GM19438 (cell line): ENCODE measurements around the gene PHKB.

Experiments used
- ATAC-seq: cut with Tn5 transposase; IDR thresholded peaks from one replicate; pipeline ENCODE4 v1.9.1; 2021; ENCODE audit warnings: low read depth; ENCODE audit not compliant: unreplicated experiment

PHKB gene

DNA sequence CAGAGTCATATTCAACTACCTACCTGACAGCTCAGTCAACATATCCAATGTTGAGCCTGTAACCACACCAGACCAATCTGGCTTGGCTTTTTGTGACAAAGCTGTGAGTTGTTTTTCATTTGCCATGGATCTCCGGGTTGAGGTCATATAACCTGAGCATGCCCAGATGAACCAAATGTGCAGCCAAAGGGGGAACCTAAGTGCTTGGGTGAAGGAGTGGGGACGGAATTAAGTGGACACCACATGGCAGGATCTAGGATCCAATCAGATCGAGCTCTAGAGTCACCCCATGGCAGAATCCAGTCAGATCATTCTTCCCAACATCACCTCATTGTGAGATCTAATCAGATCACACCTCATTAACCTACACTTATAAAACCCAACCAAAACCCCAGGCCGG is 258.6 kb downstream of the PHKB start:
- ATAC-seq, result no peak

DNA sequence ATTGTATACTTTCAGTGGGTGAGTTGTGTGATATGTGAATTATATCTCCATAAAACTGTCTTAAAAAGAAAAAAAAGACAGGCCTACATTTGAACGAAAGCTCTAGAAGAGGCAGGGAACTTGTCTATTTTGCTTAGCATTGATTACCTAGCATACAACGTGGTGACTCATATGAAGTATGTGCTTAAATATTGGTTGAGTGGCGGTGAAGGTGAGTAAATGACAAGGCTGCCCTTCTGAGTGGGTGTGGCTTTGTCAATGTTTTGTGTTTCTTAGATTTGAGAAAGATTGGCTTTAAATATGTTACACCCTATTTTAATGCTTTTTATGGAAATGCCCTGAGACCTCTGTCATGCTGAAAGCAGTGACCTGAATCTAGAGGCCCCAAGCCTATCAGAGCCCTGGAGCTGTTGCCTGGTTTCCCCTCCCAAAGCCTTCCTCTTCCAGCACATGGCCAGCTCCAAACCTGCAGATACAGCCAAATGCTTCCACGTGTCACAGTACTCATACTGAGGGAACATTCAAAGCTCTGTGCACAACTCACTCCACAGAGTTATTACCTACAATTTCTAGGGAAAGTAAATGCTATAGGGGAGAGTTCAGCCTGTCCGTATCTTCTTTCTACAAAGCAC is 260.0 kb downstream of the PHKB start:
- ATAC-seq, result no peak

DNA sequence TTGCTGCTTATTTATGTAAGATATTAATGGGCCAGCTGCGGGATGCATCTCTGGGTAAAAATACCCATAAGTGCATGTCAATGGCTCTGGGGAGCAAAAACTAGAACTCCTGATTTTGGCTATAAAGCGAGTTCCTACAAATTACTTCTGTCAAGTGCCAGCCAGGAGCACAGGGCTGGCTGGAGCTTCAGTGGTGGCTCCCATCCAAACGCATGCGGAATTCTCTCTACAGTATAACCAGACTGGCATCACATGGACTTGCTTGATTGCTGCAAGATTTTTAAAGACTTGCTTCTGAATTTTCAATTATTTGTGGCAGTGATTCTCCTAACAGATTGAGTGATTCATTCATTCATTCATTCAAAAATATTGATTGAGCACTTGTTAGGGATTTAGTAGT is 260.9 kb downstream of the PHKB start:
- ATAC-seq, result no peak

DNA sequence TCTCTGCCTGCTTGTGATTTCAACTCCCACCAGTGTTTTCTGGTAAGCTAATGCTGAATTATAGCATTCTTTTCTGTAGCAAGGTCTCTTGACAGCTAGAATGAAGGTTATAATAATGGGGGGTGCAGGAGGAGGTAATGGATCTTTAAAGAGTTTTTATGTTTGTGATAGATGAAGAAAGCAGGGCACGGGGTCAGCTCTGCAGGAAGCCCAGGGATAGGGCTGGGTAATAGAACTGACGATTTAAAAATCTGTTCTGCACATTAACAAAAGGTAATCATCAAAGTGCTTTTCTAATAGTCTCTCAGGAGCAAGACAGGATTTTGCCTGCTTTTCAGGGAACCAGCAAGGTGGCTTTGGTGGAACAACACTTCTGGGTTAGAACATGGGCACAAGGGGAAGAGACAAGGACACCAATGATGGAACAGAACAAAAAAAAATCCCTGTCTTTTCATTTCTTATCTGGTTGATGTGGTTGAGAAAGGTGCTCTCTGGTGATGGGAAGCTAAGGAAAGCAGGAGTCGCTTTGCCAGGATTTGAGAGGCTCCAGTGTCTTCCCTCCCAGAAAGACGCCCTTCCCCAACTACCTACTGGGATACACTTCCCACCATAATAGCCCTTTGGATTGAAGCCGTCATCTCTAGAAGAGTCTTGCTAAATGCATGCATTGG is 263.1 kb downstream of the PHKB start:
- ATAC-seq, result no peak

DNA sequence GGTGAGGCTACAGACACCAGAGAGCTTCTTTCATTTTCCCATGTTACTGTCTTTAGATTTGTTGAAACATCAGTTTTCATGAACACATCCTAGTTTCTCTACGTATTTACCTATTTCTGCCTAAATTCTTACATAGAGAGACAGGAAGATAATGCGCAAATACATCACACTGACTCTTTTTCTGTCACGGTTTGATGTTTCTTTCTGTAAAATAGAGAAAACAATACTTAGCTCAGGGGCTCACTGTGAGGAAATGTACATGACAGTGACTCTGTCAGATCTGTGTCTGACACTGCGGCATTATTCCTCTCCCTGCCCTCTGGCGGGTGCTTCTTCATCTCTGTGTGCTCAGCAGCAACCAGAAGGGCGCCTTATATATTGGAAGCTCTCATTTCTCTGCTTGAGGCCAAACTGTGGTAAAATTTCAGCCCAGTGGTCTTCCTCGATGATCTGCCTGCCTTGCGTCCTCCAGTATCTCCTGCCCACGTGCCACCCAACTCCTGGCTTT is 264.1 kb downstream of the PHKB start:
- ATAC-seq, result no peak

DNA sequence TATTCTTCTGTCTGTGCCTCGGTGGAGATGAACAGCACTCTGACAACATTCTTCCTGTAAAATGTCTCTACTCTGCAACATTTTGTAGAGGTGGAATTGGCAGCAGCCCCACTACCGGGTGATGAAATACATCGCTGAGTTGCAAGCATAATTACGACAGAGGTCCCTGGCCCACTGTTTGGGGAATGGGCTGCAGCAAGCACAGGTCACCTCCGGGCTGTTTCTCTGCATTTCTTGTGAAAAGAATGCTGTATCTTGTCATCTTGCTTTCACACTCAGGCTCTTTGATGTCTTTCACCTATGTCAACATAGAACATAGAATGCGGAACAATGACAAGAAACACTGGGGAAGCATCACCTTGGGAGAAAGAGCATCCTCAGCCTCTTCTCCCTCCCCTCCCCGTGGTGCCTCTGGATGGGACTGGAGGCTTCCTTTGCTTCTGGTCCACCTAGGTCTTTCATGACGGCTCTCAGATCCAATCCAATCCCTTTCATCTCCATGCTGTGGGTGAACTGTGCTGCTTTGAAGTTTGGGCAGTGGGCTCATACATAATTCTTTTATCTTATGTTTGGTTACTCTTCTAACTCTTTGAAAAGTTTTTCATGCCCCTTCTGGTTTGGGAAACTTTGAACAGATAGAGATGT is 265.0 kb downstream of the PHKB start:
- no peak for ATAC-seq

DNA sequence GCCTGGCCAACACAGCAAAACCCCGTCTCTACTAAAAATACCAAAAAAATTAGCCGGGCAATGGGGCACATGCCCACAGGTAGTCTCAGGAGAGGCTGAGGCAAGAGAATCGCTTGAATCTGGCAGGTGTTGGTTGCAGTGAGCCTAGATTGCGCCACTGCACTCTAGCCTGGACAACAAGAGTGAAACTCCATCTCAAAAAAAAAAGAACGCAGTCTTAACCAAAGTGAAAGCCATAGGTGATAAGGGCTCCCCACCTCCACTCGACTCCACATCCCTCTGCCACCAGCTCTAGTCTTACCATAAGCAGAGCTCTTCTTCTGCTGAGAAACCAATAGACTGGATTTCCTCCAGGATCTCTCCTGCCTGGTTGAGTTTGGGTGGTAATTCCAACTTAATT is 266.0 kb downstream of the PHKB start:
- no peak for ATAC-seq

DNA sequence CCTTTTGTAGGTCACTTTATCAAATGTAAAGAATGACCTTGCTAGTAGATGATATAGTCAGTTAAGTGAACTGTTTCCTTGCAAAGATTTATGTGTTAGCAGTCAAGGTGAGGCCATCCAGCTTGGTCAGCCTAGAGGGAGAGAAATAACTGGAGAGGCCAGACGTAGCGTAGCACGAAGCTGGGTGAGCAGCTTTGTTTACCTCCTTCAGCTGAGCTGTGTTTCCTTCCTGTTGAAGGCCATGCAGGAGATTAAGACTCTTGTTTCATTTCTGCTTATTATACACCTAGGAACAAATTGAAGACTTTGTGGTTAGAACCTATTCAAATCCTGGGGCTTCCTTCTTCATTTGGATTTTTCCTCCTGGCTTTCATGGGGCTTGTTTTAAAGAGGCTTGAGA is 267.1 kb downstream of the PHKB start:
- no peak for ATAC-seq

DNA sequence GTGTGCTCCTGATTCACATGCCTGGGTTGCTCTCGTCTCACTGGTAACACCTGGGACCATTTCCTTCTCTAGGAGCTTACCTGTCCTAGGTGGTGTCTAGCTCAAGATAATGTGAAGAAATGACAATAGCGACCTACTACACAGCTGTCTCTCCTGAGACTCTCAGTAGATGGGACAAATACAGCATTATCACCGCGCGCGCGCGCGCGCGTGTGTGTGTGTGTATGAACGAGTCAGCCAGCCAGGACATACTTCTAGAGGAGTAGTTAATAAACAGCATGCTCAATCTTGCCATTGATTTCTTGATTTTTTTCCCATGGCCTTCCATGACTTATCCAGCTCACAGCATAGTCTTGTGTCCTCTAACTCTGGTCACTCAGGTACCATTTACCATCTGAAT is 268.6 kb downstream of the PHKB start:
- ATAC-seq, result no peak

DNA sequence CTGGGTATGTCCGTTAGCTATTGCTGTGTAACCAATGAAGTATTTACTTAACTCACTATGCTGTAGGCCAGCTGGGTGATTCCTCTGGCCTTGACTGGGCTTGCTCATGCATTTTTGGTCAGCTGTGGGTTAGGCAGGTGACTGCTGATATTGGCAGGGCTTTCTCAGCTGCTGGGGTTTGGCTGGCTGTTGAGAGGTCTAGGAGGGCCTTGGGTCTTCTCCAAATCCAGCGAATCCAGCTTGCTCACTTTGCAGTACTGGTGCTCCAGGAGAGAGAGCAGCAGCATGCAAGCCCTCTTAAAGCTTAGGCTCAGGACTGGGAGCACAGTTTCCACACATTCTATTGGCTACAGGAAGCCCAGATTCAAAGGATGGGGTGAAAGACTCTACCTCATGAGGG is 270.1 kb downstream of the PHKB start:
- no peak for ATAC-seq

DNA sequence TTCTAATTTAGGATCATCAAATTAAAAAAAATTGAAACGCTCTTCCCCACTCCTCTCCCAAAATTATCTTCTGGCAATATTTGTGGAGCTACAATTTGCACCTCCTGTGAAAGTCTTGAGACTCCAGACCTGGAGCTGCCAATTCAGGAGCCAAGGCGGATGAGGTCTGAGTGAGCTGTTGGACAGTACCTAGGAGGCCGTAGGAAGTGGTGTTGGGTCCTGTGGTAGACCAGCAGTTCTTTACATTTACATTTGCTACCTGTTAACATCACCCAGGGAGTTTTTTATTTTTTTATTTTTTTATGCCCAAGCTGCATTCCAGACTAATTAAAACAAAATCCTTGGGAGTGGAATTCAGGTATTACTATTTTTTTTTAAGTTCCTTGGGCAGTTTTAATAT is 271.0 kb downstream of the PHKB start:
- ATAC-seq, result no peak

DNA sequence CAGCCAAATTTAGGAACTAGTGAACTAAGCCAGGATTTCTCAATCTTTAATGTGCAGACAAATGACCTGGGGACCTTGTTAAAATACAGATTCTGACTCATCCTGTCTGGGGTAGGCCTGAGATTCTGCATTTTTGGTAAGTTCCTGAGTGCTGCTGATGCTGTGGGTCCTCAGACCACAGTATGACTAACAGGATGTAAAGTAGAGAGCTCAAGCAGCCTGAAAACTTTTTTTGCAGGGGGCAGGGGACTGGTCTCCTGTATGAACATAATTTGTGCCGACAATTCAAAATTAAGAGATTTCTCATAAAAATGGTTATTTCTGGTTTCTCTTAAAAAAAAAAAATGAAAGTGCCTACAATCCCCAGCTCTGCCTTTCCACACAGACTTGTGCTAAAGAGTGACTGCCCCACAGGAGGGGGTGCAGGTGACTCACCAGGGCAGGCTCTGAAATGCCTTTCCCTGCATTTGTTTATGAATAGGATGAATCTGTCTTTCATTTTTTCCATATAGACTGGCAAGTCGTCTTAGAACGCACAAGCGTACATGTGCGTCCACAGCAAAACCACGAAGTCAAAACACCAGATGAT is 271.5 kb downstream of the PHKB start:
- ATAC-seq, result no peak

DNA sequence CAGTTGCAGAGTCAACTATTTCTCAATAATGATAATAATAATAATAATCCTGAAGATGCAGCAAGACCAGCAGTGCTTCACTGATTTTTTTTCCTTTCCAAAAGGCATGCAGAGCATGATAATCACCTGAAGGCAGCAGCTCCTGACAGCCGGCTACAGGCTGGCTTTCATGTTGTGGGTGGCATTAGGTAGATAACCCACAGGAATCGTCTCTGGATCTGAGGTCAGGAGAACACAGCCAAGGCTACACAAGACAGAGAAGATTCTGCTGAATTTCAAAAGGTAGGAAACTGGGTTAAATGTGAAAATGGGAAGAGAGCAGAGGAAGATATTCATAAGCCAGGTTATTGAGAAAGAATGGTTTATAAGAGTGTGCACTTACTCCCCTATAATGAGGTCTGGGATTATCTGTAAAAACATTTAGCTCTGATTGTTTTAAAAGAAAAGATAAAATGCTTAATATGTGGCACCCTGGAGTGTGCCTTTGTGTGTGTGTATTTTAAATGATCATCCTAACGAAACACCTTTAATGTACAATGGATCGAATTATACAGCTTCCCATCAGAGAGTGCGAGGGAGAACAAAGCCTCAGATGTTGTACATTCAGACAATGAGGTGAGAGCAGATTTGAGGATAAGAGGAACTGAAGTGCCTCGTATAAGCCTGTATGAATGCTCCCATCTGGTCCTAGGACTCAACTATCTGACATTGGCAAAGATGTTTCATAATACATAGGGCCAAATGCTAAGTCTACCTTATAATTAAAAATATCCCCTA is 273.1 kb downstream of the PHKB start:
- no peak for ATAC-seq

DNA sequence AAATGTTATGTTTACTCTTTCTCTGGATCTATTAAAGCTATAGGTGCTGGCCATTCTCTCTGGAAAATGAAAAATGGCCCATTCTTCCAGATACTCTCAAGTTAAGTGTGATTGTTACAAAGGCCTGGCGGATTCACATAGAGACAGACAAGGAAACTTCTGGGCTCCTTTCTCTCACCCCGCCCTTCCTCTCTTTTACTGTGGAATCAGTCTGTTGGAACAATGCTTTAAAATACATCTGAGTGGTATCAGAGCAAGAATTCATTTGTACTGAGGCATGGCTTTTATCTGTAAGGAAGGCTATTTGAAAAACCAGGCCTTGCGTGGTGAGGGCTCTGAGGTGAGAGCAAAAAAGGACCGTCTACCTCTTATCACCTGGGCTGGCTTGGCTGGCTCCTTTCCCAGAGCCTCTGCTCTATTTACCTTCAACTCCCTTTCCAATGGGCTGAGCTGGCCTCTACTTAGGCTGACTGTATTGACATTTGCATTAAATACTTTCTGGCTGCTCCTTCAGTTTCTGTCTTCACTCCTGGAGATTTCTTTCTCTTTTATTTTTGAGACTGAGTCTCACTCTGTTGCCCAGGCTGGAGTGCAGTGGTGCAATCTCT is 274.0 kb downstream of the PHKB start:
- no peak for ATAC-seq

DNA sequence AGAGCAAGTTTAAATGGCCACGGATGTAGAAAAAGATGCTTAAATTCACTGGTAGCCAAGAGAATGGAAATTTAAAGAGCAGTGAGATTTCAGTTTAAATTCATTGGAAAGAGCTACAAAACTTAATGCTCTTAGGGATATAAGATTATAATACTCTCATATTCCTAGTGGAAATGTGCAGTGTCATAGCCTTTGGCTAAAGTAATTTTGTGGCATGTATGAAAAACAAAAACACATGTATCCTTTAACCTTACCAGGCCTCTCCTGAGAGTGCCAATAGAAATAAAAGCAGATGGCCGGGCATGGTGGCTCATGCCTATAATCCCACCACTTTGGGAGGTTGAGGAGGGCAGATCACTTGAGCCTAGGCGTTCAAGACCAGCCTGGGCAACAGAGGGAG is 289.2 kb downstream of the PHKB start:
- ATAC-seq, result no peak
